OCI-LY3 (cell line): ENCODE data around the gene GPC3.

ENCODE experiments used
- EZH2phosphoT487 ChIP-seq: fragments of 200-600 bp; shearing (Covaris generic); IDR thresholded peaks from 2 replicates; pipeline ENCODE4 v1.6.1; 2018; ENCODE audit warnings: antibody characterized with exemption, mixed run types, low read depth
- TF ChIP-seq, protein P1 (sequence below): fragments of 200-600, 300-600 bp; sonication (generic); IDR thresholded peaks from 2 replicates; pipeline ENCODE4 v1.5.1; 2014; ENCODE audit warnings: antibody characterized with exemption, low read length, low read depth

DNA sequence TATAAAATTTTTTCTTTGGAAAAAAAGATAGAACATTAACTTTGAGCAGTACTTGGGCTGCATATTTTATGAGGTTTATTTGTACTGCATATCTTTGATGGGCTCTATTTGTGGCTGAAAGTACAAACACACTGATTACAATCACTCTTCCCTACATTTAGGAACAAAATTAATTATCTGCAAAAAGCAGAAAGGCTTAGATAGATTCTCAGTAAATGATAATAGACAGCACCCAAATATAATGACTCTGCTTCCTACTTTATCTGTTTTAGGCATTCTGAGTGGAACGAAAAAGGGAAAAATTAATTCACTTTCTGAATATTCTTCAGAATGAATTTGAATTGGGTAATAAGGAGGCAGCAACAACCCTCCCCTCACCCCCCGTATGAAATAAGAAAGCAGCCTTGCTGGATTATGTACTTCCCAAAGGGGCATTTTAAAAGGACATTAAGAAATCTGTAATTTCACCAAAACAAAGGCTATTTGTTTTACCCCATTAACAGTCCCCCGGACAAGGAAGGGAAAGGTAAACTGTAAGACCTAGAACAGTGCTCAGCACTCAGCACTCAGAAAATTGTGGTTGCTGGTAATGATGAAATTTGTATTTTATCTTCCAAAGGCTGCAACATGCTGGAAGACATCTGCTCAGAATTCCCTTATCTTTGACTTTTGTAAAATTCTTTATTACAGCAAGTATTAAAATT lies 242.6 kb downstream of the GPC3 start:
- TF ChIP-seq, protein P1, sequence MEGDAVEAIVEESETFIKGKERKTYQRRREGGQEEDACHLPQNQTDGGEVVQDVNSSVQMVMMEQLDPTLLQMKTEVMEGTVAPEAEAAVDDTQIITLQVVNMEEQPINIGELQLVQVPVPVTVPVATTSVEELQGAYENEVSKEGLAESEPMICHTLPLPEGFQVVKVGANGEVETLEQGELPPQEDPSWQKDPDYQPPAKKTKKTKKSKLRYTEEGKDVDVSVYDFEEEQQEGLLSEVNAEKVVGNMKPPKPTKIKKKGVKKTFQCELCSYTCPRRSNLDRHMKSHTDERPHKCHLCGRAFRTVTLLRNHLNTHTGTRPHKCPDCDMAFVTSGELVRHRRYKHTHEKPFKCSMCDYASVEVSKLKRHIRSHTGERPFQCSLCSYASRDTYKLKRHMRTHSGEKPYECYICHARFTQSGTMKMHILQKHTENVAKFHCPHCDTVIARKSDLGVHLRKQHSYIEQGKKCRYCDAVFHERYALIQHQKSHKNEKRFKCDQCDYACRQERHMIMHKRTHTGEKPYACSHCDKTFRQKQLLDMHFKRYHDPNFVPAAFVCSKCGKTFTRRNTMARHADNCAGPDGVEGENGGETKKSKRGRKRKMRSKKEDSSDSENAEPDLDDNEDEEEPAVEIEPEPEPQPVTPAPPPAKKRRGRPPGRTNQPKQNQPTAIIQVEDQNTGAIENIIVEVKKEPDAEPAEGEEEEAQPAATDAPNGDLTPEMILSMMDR = no peak
- no peak for TF ChIP-seq EZH2phosphoT487
